ENCODE measurements around the gene EPHB1. TPM values are rescaled to one million over a fixed set of nuclear protein-coding genes. Genes with fewer than 3 reads are reported as not detected.

The EPHB1 gene
- total RNA-seq, 1 experiment from 2014 or later = 0.73 TPM

GRCh38 chr3:135215516-135215915 is 420.5 kb downstream of the EPHB1 start:
- DNase-seq = no peak
- intact Hi-C loops (cut with micrococcal nuclease; ENCODE audit: unreplicated experiment) = no loop called here
- H3K27me3 Mint-ChIP-seq (ENCODE audit: unreplicated experiment) = peaks cover 13% of the 10 kb centered on the region
- H3K36me3 Mint-ChIP-seq (ENCODE audit: insufficient read depth, unreplicated experiment) = no peaks in the 10 kb centered on the region
- no peak for TF ChIP-seq CTCF (IDR thresholded peaks at IDR 0.05; ENCODE audit: unreplicated experiment)
- no peak overlapping the region for H3K4me3 Mint-ChIP-seq (ENCODE audit: low read depth, unreplicated experiment)
- H3K9me3 Mint-ChIP-seq (ENCODE audit: low read depth, unreplicated experiment) = peaks cover 12% of the 10 kb centered on the region
- H3K4me1 Mint-ChIP-seq (ENCODE audit: low read depth, unreplicated experiment) = no peaks in the 10 kb centered on the region
- BruUV-seq (replicated peaks) = no TSS peak
- CTCF ChIA-PET = interaction anchor here (0.7 kb wide), 1 partner anchor 1922 kb away, joined by 3 read pairs; no protein-coding TSS in a partner anchor
- H3K27ac Mint-ChIP-seq (ENCODE audit: unreplicated experiment) = no peak overlapping the region

GRCh38 chr3:135216659-135217058 is 421.6 kb downstream of the EPHB1 start:
- intact Hi-C loops (cut with micrococcal nuclease; ENCODE audit: unreplicated experiment) = no loop called here

GRCh38 chr3:135217730-135218129 is 422.7 kb downstream of the EPHB1 start:
- CTCF ChIA-PET = no interaction called here
- no peak overlapping the region for H3K27ac Mint-ChIP-seq (ENCODE audit: unreplicated experiment)
- no peak for DNase-seq
- no peaks in the 10 kb centered on the region for H3K4me1 Mint-ChIP-seq (ENCODE audit: low read depth, unreplicated experiment)
- H3K4me3 Mint-ChIP-seq (ENCODE audit: low read depth, unreplicated experiment) = no peak overlapping the region
- intact Hi-C loops (cut with micrococcal nuclease; ENCODE audit: unreplicated experiment) = no loop called here
- peaks cover 13% of the 10 kb centered on the region for H3K27me3 Mint-ChIP-seq (ENCODE audit: unreplicated experiment)
- H3K9me3 Mint-ChIP-seq (ENCODE audit: low read depth, unreplicated experiment) = peaks cover 12% of the 10 kb centered on the region
- no peaks in the 10 kb centered on the region for H3K36me3 Mint-ChIP-seq (ENCODE audit: insufficient read depth, unreplicated experiment)
- no peak for TF ChIP-seq CTCF (IDR thresholded peaks at IDR 0.05; ENCODE audit: unreplicated experiment)
- BruUV-seq (replicated peaks) = no TSS peak

More at GRCh38 chr3:135216659-135217058, 421.6 kb downstream of the EPHB1 start:
- no peak for TF ChIP-seq CTCF (IDR thresholded peaks at IDR 0.05; ENCODE audit: unreplicated experiment)
- no peak for DNase-seq
- no TSS peak for BruUV-seq (replicated peaks)
- no peaks in the 10 kb centered on the region for H3K36me3 Mint-ChIP-seq (ENCODE audit: insufficient read depth, unreplicated experiment)
- H3K4me1 Mint-ChIP-seq (ENCODE audit: low read depth, unreplicated experiment) = no peaks in the 10 kb centered on the region
- peaks cover 13% of the 10 kb centered on the region for H3K27me3 Mint-ChIP-seq (ENCODE audit: unreplicated experiment)
- CTCF ChIA-PET = no interaction called here
- peaks cover 12% of the 10 kb centered on the region for H3K9me3 Mint-ChIP-seq (ENCODE audit: low read depth, unreplicated experiment)
- H3K4me3 Mint-ChIP-seq (ENCODE audit: low read depth, unreplicated experiment) = no peak overlapping the region
- H3K27ac Mint-ChIP-seq (ENCODE audit: unreplicated experiment) = no peak overlapping the region

GRCh38 chr3:135218304-135218703 is 423.2 kb downstream of the EPHB1 start:
- no peaks in the 10 kb centered on the region for H3K4me1 Mint-ChIP-seq (ENCODE audit: low read depth, unreplicated experiment)
- intact Hi-C loops (cut with micrococcal nuclease; ENCODE audit: unreplicated experiment) = no loop called here
- H3K27me3 Mint-ChIP-seq (ENCODE audit: unreplicated experiment) = peaks cover 13% of the 10 kb centered on the region
- no peak for TF ChIP-seq CTCF (IDR thresholded peaks at IDR 0.05; ENCODE audit: unreplicated experiment)
- peaks cover 12% of the 10 kb centered on the region for H3K9me3 Mint-ChIP-seq (ENCODE audit: low read depth, unreplicated experiment)
- no TSS peak for BruUV-seq (replicated peaks)
- H3K27ac Mint-ChIP-seq (ENCODE audit: unreplicated experiment) = no peak overlapping the region
- no peak overlapping the region for H3K4me3 Mint-ChIP-seq (ENCODE audit: low read depth, unreplicated experiment)
- H3K36me3 Mint-ChIP-seq (ENCODE audit: insufficient read depth, unreplicated experiment) = no peaks in the 10 kb centered on the region
- no peak for DNase-seq
- CTCF ChIA-PET = no interaction called here

Data from Calu3 (cell line).